DMS53 treated with DMSO at 0.1 percent for 48 hours (cell line): ENCODE data around the gene PRPS1.
"Not testable (repeated sequence)": the region's sequence is repeated elsewhere in the genome, so short reads cannot be mapped to it uniquely, and the experiment has no call there.

Source experiments
- DNase-seq: peaks from one replicate; lab custom pipeline; 2025; ENCODE audit not compliant: unreplicated experiment; lab: John Stamatoyannopoulos, UW

The PRPS1 gene

DNA sequence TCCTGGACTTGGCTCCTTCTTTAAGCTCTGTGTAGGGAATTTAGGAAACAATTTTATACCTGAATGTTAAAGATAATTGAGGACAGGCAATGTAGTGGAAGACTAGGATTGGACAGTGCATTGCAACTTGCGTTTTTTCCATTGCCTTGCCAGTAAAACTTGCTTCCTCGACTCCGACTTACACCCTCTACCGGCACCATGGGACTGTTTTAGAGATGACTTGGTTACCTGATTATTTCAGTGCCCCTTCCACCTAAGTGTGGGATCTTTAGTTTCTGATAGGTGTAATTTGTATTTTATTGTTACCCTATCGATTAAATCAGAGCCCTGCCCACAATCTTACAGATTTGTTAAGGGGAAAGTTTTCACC, 1.2 kb downstream of the PRPS1 start:
- no peak for DNase-seq

GRCh38 chrX:107630031-107630689, 1.9 kb downstream of the PRPS1 start:
- no peak for DNase-seq

DNA sequence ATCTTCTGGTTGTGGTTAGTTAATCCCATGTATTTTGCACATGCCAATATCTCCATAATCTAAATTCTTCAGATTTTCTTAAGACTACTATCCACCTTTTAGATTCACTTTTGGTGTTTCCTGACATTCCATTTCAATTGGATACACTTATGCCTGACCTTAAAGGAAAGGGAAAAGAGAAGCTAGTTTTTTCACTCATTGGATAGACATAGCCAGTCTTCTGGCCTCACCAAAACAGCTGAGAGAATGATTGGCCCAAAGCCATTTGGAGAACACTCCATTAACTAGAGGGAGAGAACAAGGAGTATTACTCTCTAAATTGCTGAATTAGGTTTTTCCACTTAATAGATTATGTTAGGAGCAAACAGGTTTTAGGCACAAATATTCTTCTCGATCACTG, 4.0 kb downstream of the PRPS1 start:
- no peak for DNase-seq

DNA sequence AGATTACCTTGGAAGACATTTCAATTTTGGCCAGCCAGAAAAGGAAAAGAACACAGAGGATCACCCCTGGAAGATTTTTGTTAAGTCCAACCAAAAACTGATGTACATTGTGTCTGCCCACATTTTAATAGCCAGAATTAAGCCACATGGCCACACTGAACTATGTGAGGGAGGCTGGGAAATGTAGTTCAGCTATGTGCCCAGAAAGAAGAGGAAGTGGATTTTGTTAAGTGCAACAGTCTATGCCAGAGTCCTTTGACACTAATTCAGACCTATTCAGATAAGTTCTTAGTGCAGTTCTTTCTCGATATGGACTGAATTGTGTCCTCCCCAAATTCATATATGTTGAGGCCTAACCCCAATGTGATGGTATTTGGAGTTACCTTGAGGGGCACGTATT, 18.4 kb downstream of the PRPS1 start:
- no peak for DNase-seq

- DNase-seq, result no peak
Observed at GRCh38 chrX:107648332-107648731, 20.0 kb downstream of the PRPS1 start.

DNA sequence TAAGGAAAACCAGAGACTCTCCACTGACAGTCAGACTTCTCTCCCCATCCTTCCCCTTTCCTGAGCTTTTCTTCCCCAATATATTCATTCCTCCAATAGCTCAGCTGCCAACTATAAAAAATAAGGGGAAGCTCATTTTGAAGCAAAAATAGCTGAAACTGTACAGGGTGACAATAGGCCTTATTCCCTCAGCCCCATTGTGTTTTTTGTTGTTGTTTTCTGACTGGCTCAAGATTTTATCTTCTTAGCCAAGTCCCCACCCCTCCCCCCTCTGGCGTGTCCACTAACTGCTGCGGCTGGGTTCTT, 26.2 kb downstream of the PRPS1 start:
- DNase-seq, result no peak

- peak; percentile 68 for DNase-seq
Observed at GRCh38 chrX:107654872-107655761, 26.8 kb downstream of the PRPS1 start.

DNA sequence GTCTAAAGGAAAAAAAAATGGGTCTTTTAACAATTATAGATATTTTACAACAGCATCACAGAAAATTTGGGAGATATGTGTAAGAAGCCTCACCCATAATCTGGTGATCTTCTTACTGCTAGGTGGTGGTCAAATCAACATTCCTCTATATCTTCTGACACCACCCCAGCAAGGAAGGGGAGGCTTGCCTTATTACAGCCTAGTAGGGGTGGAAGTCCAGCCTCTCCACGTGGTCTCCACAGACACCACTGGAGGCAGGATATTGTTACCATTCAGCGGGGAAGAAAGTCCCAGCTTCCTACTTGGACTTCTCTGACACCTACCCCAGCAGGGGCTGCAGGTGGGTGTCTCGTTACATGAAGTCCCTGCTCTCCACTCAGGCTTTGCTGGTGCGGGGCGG, 28.7 kb downstream of the PRPS1 start:
- no peak for DNase-seq

DNA sequence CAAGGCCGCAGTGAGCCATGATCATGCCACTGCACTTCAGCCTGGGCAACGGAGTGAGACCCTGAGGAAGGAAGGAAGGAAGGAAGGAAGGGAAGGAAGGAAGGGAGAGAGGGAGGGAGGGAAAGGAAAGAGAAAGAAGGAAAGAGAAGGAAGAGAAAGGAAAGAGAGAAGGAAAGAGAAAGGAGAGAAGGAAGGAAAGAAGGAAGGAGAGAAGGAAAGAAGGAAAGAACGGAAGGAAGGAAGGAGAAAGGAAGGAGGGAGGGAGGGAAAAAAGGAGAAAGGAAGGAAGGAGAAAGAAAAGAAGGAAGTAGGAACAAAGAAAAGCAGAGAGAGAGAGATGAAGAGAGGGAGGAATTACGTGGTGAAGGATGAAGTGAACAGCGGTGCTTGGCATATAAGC, 30.4 kb downstream of the PRPS1 start:
- DNase-seq, result no peak

GRCh38 chrX:107659286-107659685, 31.0 kb downstream of the PRPS1 start:
- DNase-seq, result no peak

DNA sequence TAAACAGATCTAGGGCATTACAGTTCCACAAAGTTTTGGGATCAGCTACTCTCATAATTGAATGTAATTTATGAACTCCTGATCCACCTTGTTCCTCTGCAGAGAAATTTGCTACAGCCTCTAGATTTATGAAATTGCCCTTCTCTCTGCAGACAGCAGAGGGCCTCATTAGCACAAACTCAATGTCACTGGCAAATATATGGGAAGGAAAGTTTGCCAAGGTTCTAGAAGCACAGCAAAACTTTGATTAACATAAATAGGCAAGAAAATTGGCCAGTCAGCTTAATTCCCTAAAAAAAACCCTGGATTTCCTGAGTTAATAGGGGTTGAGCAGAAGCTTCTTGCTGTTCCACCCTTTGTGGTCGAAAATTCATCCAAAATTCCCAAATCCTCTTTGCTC, 31.5 kb downstream of the PRPS1 start:
- peak; percentile 25 for DNase-seq

GRCh38 chrX:107662145-107662544, 33.8 kb downstream of the PRPS1 start:
- no peak for DNase-seq

GRCh38 chrX:107662824-107663223, 34.5 kb downstream of the PRPS1 start:
- no peak for DNase-seq

DNA sequence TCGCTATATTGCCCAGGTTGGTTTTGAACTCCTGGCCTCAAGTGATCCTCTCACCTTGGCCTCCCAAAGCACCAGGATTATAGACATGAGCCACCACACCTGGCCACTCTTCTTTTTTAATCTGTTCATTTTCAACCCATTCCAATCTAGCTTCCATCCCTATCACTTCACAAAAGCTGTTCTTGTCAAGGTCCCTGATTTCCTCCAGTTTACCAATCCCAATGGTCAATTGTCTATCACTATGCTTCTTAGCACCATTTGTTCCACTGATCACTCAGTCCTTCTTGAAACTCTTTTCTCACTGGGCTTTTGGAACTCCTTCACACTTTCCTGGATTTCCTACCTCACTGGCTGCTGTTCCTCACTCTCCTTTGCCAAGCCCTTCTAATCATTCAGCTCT, 38.6 kb downstream of the PRPS1 start:
- no peak for DNase-seq

DNA sequence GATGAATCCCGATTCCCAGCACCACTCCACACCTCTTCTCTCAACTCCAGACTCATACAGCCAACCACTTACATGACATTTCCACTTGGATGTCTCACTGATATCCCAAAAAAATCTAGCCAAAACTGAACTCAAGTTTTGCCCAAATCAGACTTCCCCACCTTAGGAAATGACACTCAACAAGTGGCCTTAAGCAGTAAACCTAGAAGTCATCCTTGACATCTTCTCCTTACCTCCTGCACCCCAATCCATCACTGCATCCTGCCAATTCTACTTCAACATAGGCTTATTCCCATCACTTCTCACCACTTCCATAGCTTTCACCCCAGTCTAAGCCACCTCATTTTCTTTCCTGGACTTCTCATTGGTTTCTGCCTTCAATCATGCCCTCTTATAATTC, 39.1 kb downstream of the PRPS1 start:
- no peak for DNase-seq

GRCh38 chrX:107668710-107669109, 40.4 kb downstream of the PRPS1 start:
- not testable (repeated sequence) for DNase-seq

DNA sequence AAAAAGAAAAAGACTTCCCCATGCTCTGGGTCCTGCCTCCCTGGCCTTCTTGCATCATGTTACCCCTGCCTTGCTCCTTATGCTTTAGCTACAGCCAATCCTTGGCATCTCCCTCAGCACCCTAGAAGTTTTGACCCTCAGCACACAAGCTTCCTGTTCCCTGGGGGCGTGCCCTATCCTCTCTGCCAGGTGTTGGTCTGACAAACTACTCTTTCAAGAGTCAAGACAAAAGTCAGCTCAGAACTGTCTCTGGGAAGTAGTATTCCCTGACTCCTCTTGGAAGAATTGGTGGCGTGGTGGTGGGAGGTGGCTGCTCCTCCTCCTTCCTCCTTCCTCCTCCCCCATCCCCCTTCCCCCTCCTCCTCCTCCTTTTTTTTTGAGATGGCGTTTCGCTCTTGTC, 41.0 kb downstream of the PRPS1 start:
- no peak for DNase-seq

DNA sequence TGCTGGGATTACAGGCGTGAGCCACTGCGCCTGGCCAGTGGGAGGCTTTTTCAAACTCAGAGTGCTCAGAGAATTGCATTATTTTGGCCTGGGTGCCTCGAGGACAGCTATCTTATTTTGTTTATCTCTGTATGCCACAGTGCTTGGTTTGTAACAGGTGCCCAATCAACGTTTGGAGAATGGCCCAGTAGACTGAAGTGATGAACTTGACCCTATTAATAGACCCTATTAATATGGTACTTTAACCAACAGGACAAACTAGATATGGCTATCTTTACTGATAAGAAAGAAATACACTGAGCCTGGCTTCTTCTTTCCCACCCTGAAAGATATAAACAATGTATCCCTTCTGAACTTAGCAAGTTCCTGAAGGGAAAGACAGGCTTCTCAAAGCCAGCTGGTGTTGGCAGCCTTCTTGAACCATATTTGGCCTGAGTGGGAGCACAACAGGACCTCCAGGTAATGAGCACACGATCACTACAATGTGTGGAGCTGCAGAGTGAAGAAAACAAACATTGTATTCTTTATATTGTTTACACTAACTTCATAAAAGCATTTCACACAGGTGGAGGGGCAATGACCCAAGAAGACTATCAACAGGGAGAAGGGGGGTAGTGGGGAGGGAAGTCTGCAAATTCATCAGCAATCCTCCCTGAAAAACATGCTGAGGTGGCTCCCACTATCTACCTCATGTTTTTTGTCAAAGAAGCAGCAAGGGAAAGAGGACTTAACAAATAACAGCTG, 41.7 kb downstream of the PRPS1 start:
- peak; percentile 42 for DNase-seq

DNA sequence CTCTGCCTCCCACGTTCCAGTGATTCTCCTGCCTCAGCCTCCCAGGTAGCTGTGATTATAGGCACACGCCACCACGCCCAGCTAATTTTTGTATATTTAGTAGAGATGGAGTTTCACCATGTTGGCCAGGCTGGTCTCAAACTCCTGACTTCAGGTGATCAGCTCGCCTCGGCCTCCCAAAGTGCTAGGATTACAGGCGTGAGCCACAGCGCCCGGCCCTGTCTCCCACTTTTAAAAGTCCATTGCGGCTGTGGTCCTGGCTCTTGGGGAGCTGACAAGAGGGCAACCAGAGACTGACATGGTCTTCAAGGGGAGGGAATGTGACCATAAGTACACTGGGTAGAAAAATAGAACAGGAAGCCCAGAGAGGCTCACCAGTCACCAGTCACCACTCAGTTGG, 42.9 kb downstream of the PRPS1 start:
- not testable (repeated sequence) for DNase-seq

DNA sequence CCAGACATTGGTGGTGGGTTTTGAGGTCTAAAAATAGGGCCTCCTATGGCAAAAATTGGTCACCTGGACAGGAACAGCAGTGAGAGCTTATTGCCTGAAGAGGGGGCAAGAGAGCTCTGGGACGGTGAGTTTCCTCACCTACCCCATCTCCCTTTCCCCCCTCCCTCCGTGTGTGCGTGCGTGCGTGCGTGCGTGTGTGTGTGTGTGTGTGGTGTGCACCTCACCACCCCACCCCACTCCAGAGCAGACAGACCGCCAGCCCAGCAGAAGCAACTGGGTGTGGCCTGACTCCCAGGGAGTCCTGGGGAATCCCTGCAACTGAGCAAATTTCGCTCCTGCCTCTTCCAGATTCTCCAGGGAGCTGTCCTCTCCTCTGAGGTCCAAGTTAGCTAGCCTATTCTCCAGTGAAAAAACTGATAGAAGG, 44.7 kb downstream of the PRPS1 start:
- DNase-seq, result peak; percentile 45

DNA sequence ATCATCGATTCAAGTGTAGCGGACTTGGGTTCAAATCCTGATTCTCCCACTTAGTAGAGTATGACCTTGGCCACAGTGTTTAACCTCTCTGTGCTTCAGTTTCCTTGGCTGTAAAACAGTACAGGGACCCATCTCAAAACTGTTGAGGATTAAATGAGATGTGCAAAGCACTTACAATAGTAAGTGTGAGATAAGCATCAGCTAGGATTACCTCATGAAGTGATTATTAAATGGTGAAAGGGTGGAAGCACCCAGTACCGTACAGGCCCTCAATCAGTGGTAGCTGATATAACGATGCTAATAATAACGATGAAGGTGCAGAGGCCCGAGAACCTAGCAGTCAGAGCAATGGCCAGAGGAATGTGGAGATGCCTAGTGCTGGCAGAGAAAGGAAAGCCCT, 45.1 kb downstream of the PRPS1 start:
- no peak for DNase-seq

GRCh38 chrX:107673933-107674479, 45.7 kb downstream of the PRPS1 start:
- DNase-seq, result no peak
